LNCaP clone FGC (cell line): Measurements from ENCODE around the gene PDE4D.

Source experiments
- DNase-seq: peaks from one replicate; pipeline ENCODE4 v3.0.0-alpha.2; 2011; ENCODE audit warnings: low read depth
- H3K4me3 ChIP-seq: 2 replicates; pipeline ENCODE4 v1.5.1; 2011; ENCODE audit warnings: mild to moderate bottlenecking, low read depth, low read length, control low read depth
- TF ChIP-seq, protein P1 (sequence below): IDR thresholded peaks from 2 replicates; pipeline ENCODE4 v1.5.1; 2012; ENCODE audit warnings: mild to moderate bottlenecking; ENCODE audit not compliant: control insufficient read depth, insufficient read depth; ENCODE audit errors: extremely low read depth

Gene PDE4D

DNA sequence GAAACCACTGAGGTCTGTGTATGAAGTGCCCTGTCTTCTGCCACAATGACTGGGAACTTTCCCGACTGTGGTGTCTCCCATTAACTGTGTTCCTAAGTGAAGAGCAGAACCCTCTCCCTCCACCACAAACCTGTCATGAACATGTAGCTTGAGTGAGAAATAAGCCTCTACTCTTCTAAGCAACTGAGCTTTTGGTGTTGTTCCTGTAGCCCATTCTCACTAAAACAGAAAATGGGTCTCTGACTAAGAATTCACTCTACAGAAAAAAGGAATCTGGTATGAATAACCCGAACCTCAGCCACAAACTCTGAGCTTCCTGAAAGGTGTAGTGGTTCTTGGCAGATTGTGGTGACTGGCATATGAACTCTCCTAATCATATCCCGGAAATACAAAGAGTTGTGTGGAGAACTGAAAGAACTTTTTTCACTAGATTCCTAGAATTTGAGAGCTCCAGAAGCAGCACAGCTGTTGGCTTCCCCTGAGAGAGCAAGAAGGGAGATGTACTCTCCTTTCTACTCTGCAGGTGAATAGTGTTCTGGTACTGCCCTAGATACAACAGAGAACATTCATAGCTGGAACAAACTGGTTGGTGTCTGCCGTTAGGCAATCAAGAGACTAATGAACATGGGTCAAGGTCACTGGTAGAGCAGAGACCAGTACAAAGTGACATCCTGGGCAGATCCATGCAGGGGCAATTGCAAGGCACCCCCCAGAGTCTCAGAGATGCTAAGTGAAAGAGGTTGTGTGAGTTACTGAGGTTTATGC is 283.8 kb downstream of the PDE4D start:
- TF ChIP-seq, protein P1, sequence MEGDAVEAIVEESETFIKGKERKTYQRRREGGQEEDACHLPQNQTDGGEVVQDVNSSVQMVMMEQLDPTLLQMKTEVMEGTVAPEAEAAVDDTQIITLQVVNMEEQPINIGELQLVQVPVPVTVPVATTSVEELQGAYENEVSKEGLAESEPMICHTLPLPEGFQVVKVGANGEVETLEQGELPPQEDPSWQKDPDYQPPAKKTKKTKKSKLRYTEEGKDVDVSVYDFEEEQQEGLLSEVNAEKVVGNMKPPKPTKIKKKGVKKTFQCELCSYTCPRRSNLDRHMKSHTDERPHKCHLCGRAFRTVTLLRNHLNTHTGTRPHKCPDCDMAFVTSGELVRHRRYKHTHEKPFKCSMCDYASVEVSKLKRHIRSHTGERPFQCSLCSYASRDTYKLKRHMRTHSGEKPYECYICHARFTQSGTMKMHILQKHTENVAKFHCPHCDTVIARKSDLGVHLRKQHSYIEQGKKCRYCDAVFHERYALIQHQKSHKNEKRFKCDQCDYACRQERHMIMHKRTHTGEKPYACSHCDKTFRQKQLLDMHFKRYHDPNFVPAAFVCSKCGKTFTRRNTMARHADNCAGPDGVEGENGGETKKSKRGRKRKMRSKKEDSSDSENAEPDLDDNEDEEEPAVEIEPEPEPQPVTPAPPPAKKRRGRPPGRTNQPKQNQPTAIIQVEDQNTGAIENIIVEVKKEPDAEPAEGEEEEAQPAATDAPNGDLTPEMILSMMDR, result no peak
- no peak overlapping the region for H3K4me3 ChIP-seq
- DNase-seq, result no peak

DNA sequence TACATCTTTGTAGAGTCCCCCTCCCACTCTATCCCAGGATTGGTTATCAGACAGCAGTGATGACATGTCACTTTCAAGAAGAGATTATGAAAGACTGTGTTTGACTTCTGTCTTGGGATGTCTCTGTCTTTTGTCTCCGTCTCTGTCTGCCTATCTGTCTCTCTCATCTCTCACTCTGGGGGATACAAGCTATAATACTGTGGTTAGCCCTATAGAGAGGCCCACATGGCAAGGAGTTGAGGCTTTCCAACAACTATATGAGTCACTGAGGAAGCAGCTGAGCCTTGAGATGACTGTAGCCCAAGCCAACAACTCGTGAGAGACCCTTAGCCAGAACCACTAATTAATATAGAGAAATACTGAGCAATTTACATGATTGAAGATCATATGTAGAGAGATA is 284.8 kb downstream of the PDE4D start:
- H3K4me3 ChIP-seq, result no peak overlapping the region
- no peak for DNase-seq
- TF ChIP-seq, protein P1, result no peak

DNA sequence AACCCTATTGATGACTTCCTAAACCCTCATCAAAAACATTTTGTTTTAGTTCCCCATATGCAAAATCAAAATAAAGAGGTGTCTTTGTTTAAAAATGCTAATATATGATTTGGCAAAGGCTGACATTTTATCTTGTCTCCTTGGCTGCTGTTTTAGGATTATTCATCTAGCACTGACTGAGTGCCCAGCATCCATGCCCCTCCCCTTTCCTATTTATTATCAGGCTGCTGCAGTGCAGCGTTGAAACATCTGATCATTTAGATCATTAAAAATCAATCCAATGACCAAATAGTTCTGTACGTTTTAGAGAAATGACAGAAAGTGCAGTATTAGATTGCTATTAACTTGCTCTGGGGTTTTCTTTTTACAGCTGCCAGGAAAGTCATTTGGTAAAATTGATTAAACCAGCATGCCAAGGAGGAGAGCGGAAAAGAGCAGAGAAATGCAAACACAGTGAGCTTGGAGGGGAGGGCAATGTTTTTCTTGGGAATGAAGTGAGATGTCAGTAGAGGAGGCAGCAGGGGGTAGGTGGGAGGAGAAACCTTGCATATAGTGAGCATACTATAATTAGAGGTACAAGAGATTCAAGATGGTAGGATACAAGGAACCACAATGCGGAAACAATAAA is 286.3 kb downstream of the PDE4D start:
- TF ChIP-seq, protein P1, result no peak
- H3K4me3 ChIP-seq, result no peak overlapping the region
- no peak for DNase-seq

DNA sequence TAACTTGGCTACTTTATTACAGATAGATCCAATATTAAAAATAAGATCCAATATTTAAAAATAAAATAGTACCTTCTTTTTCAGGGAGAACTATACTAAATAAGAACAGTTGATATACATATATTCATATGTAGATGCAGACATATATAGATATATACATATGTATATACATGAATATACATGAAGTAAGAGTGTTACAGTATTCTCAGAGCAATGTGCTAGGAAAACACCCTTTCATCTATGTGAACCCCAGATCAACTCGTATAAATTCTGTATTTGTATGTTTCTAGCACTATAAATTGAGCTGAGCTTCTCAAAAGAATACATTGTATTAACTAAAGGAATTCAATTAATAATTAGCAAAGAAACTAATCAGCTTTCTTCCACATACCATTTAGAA is 287.6 kb downstream of the PDE4D start:
- DNase-seq, result no peak
- TF ChIP-seq, protein P1, result no peak

DNA sequence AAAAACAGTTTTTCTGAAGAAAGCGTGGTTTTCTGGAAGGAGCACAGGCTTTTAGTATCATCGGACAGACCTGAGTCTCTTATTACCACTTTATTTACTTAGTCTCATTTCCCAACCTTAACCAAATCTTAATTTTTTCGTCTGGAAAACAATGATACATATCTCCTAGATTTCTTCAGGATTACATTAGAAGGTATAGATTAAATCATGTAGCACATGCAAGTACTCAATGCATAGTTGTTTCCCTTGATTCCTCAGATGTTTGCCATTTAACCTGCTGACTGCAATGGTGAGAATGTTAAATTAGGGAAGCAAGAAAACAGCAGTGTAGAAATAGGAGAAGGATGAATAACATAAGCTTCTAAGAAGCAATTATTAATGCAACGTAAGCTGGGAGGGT is 289.4 kb downstream of the PDE4D start:
- DNase-seq, result no peak
- no peak overlapping the region for H3K4me3 ChIP-seq
- TF ChIP-seq, protein P1, result no peak

More for the DNA sequence above, 287.6 kb downstream of the PDE4D start:
- H3K4me3 ChIP-seq, result no peak overlapping the region

- H3K4me3 ChIP-seq, result no peak overlapping the region
- no peak for DNase-seq
Measured at GRCh38 chr5:59600998-59601397, 292.5 kb downstream of the PDE4D start.

More at GRCh38 chr5:59600998-59601397, 292.5 kb downstream of the PDE4D start:
- TF ChIP-seq, protein P1, result no peak
